Ishikawa (cell line): ENCODE measurements around the gene LRRC55.

Experiments
- CEBPB ChIP-seq: IDR thresholded peaks from 2 replicates; pipeline ENCODE4 v1.6.1; 2012
- CREB1 ChIP-seq: IDR thresholded peaks from 2 replicates; pipeline ENCODE4 v1.6.1; 2012; ENCODE audit warnings: low read depth
- EGR1 ChIP-seq: IDR thresholded peaks from 2 replicates; pipeline ENCODE4 v1.6.1; 2012
- EP300 ChIP-seq: IDR thresholded peaks from 2 replicates; pipeline ENCODE4 v1.6.1; 2012; ENCODE audit warnings: borderline replicate concordance
- FOXM1 ChIP-seq: IDR thresholded peaks from 2 replicates; pipeline ENCODE4 v1.6.1; 2012; ENCODE audit warnings: low read depth, borderline replicate concordance
- NFIC ChIP-seq: IDR thresholded peaks from 2 replicates; pipeline ENCODE4 v1.6.1; 2012
- RAD21 ChIP-seq: IDR thresholded peaks from 2 replicates; pipeline ENCODE4 v1.6.1; 2012; ENCODE audit warnings: low read depth
- TAF1 ChIP-seq: IDR thresholded peaks from 2 replicates; pipeline ENCODE4 v1.6.1; 2012; ENCODE audit warnings: low read depth, mild to moderate bottlenecking
- TCF12 ChIP-seq: IDR thresholded peaks from 2 replicates; pipeline ENCODE4 v1.6.1; 2012; ENCODE audit warnings: low read depth
- TEAD4 ChIP-seq: IDR thresholded peaks from 2 replicates; pipeline ENCODE4 v1.6.1; 2012
- YY1 ChIP-seq: IDR thresholded peaks from 2 replicates; pipeline ENCODE4 v1.6.1; 2012; ENCODE audit warnings: low read depth
- ZBTB7A ChIP-seq: IDR thresholded peaks from 2 replicates; pipeline ENCODE4 v1.6.1; 2012; ENCODE audit warnings: low read depth
- TF ChIP-seq, protein P1 (sequence below): IDR thresholded peaks from 2 replicates; pipeline ENCODE4 v1.6.1; 2012
- TF ChIP-seq, protein P2 (sequence below): IDR thresholded peaks from 2 replicates; pipeline ENCODE4 v1.6.1; 2012
- TF ChIP-seq, protein P3 (sequence below): IDR thresholded peaks from 2 replicates; pipeline ENCODE4 v1.6.1; 2012; ENCODE audit warnings: low read depth, mild to moderate bottlenecking

Gene LRRC55

DNA sequence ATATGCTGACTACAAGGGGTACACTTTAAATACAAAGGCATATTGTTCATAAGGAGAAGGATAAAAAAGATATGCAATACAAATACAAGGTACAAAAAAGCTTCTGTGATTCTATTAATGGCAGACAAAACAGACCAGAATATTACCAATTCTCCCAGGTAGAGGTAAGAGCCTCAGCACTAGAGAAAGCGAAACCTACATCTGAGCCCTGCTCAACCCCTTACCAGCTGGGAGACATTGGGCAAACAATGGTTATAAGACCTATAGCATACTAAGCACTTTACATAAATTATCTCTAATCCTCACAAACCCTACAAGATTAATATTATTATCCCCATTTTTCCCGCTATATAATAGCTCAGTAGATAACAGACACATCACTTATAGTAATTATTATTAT is 41.2 kb upstream of the LRRC55 start:
- TF ChIP-seq NFIC, result no peak
- TF ChIP-seq, protein P1, sequence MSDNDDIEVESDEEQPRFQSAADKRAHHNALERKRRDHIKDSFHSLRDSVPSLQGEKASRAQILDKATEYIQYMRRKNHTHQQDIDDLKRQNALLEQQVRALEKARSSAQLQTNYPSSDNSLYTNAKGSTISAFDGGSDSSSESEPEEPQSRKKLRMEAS, result no peak
- TF ChIP-seq TCF12, result no peak
- TF ChIP-seq CEBPB, result no peak
- TF ChIP-seq EGR1, result no peak
- TF ChIP-seq YY1, result no peak
- TF ChIP-seq, protein P2, sequence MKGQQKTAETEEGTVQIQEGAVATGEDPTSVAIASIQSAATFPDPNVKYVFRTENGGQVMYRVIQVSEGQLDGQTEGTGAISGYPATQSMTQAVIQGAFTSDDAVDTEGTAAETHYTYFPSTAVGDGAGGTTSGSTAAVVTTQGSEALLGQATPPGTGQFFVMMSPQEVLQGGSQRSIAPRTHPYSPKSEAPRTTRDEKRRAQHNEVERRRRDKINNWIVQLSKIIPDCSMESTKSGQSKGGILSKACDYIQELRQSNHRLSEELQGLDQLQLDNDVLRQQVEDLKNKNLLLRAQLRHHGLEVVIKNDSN, result no peak
- TF ChIP-seq ZBTB7A, result no peak
- no peak for TF ChIP-seq CREB1
- TF ChIP-seq, protein P3, sequence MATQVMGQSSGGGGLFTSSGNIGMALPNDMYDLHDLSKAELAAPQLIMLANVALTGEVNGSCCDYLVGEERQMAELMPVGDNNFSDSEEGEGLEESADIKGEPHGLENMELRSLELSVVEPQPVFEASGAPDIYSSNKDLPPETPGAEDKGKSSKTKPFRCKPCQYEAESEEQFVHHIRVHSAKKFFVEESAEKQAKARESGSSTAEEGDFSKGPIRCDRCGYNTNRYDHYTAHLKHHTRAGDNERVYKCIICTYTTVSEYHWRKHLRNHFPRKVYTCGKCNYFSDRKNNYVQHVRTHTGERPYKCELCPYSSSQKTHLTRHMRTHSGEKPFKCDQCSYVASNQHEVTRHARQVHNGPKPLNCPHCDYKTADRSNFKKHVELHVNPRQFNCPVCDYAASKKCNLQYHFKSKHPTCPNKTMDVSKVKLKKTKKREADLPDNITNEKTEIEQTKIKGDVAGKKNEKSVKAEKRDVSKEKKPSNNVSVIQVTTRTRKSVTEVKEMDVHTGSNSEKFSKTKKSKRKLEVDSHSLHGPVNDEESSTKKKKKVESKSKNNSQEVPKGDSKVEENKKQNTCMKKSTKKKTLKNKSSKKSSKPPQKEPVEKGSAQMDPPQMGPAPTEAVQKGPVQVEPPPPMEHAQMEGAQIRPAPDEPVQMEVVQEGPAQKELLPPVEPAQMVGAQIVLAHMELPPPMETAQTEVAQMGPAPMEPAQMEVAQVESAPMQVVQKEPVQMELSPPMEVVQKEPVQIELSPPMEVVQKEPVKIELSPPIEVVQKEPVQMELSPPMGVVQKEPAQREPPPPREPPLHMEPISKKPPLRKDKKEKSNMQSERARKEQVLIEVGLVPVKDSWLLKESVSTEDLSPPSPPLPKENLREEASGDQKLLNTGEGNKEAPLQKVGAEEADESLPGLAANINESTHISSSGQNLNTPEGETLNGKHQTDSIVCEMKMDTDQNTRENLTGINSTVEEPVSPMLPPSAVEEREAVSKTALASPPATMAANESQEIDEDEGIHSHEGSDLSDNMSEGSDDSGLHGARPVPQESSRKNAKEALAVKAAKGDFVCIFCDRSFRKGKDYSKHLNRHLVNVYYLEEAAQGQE, result no peak

DNA sequence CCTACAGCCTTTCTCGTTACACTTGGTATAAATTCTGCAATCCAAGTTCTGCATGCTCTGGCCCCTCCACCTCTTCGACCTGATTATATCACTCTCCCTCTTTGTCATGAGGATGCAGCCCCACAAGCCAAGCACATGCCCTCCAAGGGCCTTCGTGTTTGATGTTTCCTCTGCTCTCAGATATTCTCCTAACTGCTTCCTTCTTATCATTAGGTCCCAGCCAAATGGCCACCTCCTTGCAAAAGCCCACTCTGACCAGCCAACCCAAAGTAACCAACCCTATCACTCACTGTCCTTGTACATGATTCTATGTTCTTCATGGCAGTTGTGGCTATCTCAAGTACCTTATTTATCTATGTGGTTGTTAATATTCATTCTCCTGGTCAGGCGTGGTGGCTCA is 38.3 kb upstream of the LRRC55 start:
- TF ChIP-seq, protein P2, result no peak
- TF ChIP-seq, protein P1, result no peak
- TF ChIP-seq CEBPB (no peak), CREB1 (no peak), TCF12 (no peak), TAF1 (no peak), EGR1 (no peak), TEAD4 (no peak), FOXM1 (no peak), ZBTB7A (no peak), NFIC (no peak), RAD21 (no peak), YY1 (no peak), EP300 (no peak)
- TF ChIP-seq, protein P3, result no peak

DNA sequence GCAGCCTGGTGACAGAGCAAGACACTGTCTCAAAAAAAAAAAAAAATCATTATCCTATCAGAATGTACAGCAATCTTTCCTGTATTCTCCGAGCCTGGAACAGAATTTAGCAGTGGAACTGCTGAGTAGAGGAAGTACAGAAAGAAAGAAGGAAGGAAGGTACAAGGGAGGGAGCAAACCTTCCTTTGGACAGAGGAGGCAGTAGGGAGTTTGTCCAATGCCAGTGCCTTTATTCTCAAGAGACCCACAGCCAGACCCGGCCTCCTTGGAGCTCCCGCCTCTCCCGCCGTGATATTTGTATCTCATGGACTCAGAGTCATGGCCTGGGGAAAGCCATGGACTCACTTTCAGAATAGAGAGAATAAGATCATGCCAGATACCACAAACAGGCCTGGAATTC is 37.7 kb upstream of the LRRC55 start:
- TF ChIP-seq TEAD4, result no peak
- no peak for TF ChIP-seq NFIC
- no peak for TF ChIP-seq EP300
- TF ChIP-seq CEBPB, result no peak

DNA sequence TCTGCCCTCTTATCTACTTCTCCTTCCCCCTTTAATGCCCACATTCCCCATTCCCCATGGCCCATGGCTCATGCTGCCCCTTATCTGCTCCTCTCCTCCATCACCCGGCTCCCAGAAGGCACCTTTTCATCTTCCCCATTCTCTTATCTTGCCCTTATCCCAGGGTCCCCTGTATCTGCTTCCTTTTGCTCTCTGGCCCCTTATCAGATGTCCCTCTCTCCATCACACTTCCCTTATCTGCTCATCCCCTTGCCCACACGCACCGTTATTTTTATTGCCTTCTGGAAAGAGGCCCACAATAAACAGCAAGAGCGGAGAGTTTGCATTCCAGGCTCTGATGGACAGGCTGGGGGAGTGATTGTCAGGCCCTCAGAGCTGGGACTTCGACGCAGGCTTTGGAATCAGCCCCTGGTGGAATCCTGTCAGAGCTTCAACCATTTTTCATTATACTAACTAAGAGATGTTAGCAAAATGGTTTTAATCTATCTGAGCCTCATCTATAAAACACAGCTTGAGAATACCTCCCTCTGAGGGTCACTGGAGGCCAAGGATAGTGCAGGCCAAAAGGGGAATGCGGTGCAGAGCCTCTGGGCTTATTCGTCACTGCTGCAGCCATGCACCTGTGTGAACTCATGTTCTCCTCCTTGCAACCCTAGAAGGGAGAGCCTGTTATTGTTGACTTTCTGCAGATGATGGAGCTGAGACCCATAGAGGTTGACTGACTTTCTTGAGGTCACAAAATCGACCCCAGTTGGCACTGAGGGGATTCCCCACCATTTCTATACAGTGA is 37.0 kb upstream of the LRRC55 start:
- TF ChIP-seq ZBTB7A, result no peak
- no peak for TF ChIP-seq EP300
- no peak for TF ChIP-seq CEBPB
- TF ChIP-seq NFIC, result no peak
- TF ChIP-seq, protein P2, result no peak
- TF ChIP-seq EGR1, result no peak
- TF ChIP-seq TAF1, result no peak
- no peak for TF ChIP-seq TCF12

DNA sequence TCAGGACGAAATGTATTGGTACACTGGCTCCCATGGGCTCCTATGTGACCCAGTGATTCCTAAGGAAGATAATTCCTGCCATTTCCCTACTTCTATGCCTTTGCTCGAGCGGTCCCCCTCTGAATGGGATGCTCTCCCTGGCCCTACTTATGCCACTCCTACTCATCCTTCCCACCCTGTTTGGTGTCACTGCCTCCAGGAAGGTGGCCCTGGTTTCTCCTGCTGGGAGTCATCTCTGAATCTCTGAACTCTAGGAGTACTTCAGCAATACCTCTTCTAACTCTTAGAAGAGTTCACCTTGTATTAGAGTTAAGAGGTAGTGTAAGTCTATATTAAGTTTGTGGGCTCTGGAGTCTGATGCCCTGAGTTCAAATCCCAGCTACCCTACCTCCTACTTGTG is 35.5 kb upstream of the LRRC55 start:
- TF ChIP-seq CEBPB (no peak), FOXM1 (no peak), RAD21 (no peak), CREB1 (no peak), EGR1 (no peak), YY1 (no peak)
- TF ChIP-seq, protein P1, result no peak
- TF ChIP-seq, protein P3, result no peak
